Measurements from ENCODE around the gene VPS52.

The VPS52 gene, protein sequence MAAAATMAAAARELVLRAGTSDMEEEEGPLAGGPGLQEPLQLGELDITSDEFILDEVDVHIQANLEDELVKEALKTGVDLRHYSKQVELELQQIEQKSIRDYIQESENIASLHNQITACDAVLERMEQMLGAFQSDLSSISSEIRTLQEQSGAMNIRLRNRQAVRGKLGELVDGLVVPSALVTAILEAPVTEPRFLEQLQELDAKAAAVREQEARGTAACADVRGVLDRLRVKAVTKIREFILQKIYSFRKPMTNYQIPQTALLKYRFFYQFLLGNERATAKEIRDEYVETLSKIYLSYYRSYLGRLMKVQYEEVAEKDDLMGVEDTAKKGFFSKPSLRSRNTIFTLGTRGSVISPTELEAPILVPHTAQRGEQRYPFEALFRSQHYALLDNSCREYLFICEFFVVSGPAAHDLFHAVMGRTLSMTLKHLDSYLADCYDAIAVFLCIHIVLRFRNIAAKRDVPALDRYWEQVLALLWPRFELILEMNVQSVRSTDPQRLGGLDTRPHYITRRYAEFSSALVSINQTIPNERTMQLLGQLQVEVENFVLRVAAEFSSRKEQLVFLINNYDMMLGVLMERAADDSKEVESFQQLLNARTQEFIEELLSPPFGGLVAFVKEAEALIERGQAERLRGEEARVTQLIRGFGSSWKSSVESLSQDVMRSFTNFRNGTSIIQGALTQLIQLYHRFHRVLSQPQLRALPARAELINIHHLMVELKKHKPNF

DNA sequence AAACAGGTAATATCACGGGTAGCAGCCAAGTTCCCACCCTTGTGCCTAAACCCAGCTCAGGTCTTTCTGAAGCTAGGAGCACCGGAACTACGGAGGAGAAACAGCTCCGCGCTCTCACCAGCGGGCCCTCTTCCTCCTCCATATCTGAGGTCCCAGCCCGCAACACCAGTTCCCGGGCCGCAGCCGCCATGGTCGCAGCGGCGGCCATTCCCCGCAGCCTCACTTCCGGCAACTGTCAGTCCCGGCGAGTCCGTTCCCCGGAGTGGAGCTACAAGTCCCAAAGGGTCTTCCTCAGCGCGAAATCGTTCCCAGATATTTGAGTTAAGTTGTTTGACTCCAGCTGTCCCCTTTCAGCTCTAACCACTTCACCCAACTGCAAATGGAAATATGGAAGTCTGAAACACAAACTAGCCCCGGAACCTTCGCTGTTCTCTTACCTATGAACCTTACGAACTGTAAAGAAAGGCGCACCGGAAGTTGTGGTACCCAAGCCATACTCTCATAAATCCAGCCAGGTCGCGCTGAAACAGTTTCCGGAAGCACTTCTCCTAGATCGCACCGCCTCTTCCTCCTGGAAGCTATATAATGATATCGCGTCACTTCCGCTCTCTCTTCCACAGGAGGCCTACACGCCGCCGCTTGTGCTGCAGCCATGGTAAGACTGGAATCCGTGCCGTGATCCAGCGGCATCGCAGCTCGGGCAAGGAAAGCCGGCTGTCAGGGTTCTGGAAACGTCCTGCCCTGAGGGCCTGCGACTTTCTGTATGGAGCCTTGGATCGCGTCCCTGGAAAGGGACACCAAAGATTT, at the start of gene VPS52, which contains the start of gene RPS18:
VPS52 (minus strand) TSS at position 409 of the 807 bp plus-strand sequence; CDS start at position 208, 201 bp downstream.
RPS18 (plus strand) TSS at position 608 of the 807 bp plus-strand sequence; CDS start at position 653, 45 bp downstream.
- DNase-seq, result peak; percentile 87

DNA sequence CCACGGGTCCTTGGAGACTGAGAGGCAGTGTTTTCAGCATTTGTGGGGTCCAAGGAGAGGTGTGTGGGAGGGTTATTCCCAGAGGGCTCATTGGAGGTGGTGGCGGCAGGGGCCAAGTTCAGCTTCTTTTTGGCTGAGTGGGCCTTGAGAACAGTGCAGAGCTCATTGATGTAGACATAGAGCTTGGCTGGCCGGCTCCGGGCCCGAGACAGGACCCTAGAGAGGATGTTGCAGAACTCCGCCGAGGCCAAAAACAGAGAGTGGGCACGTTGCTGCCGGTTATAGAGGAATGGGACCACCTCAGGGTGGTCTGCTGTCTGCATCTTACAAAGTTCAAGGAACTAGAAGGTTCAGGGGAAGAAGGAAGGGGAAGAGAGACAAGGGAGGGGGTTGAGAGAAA, 49.6 kb upstream of the VPS52 start:
- no peak for DNase-seq

DNA sequence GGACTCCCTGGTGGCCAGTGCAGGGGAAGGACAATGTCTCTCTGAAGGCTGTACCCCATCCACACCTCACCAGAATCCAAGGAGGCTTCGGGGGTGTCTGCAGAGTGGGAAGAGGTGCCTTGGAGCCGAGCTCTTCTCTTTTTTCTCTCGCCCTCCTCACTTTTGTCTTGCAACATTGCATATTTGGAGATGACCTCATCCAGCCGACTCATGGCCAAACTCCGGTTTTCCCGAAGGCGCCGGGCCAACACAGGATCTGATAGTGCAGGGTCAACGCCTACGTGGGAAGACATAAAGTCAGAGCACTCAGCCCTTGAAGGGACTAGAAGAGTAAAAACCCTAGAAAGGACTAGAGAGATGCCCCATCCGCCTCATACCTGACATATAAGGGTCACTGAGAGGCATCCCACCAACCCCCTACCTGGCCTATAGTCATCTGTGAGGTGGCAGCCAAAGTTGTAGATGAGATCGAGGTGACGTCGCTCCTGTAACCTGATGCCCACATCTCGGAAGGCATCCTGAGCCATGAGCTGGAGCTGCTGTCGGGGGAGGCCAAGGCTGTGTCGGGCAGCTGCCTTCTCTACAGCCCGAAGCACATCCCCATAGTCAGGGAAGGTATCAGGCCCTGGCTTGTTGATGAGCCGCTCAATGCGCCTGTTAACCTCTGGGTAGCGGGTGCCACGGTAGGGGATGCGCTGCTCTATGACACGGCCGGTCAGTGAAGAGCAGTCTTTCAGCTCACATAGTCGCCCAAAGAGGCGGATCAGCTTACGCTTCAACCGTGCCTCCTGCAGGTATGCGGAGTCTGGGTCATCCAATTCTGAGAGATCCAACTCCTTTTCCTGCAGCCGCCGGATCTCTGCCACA, 48.9 kb upstream of the VPS52 start:
- no peak for DNase-seq

DNA sequence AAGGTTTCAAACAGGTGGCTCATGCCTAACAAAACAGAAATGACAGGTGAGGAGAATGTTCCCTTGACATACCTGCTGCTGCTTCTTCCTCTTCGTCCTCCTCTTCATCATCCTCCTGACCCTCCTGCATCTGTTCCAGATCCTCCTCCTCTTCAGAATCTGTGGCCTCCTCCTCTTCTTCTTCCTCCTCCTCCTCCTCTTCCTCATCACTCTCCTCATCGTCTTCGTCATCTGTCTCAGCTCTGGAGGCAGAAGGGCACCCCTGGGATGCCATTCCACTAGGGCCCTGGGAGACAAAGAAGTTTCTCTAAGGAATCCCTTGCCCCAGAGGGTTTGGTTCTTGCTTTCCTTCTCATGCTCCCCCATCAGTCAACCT, 48.3 kb upstream of the VPS52 start:
- no peak for DNase-seq

DNA sequence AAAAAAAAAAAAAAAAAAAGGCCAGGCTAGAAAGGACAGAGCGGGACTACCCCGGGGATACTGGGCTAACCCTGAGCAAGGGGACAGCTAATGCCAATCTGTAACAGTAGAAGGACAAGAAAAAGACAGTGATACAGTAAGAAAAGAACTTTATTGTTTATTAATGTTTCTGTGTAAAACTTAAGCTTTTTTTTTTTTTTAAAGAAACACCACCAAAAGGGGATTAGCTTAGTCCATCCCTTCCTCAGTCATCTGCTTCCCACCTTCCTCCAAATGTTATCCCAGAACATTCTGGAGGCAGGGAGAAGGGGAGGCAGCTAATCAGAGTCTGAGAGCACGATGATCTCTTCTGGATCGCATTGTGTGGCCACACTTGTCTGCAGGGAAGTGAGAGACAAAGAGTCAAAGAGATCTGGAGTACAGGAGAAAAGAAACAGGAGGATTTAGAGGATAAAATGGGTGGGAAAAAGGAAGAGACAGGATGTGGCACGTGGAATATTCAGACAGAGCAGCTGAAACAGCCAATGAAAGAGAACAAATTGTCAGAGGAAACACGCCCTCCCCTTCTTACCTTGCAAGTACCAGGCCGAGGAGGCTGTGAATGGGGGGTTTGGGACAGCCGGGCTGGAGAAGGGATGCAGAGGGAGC, 46.9 kb upstream of the VPS52 start:
- DNase-seq, result no peak

DNA sequence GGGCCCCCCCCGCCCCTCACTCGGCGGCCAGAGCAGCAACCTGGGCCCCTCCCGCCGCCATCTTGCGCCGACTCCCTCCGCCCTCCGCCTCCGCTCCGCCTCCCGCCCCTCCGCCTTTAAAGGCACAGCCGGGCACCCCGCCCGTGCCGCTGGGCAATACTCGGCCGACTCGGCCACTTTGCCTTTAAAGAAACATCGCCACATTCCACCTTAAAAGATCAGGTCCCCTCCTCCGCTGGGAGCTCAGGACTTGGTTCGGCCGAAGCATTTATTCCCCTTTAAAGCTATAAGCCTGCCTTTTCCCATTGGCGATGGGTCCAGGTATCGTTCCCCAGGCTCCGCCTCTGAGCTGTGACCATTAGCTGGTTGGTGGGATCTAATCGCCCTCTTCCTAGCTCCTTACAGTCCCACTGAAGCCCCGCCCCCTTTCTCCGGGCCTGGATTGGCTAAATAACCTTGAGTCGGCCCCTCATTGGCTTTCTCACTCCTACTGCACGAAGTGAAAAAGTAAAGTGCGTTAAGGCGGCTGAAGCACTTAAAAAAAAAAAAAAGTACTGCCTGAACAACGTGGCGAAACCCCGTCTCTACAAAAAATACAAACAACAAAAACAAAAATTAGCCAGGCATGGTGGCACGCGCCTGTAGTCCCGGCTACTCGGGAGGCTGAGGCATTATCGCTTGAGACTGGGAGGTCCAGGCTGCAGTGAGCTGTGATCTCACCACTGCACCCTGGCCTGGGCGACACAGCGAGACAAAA, 46.2 kb upstream of the VPS52 start, which contains the start of gene ZBTB22:
ZBTB22 (minus strand) TSS at position 76 of the 757 bp plus-strand sequence. CDS start 828 bp downstream, outside the sequence.
- DNase-seq, result peak; percentile 96

DNA sequence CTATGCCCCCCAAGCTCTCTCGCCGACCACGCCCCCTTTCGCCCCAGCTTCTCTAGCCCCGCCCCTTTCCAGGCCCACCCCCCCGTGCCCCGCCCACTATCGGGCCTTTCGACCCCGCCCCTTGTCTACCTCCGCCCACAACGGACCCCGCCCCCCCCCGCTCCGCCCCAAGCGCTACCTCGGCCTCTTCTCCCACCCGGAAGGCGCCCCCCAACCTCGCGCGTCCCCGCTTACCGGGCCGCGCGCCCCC, 45.7 kb upstream of the VPS52 start:
- no peak for DNase-seq

DNA sequence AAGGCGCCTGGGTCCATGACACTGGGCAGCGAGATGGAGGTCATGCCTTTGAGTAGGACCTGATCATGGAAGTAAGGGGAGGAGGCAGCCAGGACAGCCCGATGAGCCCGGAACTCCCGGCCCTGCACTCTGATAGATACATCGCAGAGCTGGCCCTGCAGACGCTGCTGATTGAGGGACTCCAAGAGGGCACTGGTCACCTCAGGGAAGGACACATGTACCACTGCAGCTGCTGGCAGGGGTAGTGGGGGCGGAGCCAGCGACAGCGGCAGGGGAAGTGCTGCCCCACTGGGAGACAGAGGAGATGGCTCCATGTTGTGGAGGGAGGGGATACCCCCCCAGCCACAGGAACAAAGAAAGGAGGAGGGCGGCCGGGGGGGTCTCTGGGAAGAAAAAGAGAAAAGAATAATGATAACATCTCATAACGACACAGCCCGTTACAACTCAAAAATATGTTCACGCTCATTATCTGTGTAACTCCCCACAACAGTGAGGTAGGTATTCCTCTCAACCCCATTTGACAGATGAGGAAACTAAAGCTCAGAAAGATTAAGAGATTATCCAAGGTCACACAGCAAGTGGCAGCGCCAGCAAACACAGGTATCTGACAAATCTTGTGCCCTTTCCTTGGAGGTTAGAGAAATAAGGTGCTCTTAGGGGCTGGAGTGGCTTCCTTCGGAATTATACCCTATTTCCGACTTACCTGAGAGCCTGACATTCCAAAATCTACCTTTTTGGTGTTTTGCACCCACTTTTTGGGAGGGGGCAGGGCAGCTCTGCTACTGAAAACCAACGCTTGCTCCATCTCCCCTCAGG, 45.1 kb upstream of the VPS52 start:
- DNase-seq, result no peak

DNA sequence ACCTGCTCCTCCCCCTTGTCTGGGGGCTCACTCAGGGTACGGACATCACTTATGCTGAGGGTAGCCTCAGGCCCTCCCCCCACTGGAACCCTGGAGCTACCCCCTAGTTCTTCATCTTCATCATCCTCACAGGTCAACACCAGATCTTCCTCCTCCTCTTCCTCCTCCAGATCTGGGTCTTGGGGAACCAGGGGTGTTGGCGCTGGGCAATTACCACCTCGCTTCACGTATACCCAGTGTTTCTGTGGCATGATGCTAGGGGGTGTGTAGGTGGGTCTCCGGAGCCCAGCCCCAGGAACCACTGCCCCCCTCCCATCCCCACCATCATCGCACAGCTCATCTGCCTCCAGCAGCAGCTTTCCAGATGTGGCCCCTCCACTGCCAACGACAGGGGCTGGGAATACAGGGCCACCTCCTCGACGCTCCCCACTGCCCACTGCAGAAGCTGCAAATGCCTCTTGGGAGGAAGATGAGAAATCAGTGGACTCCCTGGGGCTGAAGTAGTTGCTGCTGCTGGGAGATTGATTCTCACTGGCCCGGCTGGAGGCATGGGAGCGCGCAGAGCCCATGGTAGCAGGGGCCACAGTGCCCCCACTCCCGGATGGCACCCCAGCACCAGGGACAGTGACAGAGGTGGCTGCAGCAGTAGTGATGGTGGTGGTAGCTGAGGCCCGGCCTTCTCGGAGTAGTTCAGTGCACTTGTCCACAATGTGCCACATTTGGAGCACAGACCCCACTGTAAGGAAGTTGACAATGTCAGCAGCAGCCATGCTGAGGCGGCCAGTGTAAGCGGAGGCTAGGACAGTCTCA, 44.3 kb upstream of the VPS52 start:
- no peak for DNase-seq

DNA sequence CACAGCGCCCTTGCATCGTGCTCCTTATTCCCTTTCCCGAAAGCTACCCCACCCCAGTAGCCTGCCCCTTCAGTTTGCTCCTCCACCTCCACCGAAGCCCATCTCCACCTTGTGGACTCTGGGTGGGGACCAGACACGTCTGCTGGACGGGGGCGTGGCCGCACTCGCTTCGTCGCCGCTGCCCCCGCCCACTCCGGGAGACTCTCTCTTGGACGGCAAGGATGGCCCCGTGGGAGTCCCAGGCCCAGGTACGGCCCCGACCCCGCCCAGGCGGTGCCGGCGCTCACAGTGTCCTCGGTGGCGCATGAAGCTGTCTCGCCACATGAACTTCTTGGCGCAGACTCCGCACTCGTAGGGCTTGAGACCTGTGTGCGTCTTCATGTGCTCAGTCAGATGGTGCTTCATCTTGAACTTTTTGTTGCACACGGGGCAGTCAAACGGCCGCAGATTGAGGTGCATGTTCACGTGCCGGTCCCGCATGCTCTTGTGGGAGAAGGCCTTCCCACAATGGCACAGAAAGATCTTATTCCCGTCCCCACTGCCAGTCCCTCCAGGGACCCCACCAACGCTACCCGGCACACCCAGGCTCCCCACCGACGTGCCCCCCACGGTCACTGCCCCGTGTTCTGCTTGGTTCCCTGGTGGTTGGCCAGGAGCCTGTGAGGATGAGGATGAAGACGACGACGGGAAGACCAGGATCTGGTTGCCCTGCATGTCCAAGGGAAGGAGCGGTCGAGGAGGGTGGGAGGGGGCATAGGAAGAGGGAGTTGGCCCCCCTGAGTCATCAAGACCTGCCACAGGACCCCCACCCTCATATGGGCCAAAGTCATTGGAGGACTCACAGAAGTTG, 43.5 kb upstream of the VPS52 start:
- DNase-seq, result no peak

DNA sequence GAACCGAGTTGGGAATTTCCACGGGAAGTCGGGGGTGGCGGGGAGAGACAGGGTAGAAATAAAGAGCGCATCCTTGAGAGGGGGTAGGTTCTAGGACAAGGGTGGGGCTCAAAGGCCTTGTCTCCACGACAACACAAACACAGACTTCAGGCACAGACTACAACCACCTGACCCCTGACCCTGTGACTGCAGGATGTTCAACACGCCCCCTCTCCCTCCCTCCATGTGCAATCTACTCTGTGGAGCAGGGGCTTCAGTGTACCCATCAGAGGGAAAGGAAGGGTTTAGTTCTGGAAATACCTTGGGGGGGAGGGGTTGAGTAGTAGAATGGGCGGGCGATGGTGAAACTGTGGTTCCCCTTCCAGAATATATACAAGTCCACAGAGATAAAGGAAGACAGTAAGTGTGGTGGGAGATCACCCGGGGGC, 42.9 kb upstream of the VPS52 start:
- peak; percentile 74 for DNase-seq

DNA sequence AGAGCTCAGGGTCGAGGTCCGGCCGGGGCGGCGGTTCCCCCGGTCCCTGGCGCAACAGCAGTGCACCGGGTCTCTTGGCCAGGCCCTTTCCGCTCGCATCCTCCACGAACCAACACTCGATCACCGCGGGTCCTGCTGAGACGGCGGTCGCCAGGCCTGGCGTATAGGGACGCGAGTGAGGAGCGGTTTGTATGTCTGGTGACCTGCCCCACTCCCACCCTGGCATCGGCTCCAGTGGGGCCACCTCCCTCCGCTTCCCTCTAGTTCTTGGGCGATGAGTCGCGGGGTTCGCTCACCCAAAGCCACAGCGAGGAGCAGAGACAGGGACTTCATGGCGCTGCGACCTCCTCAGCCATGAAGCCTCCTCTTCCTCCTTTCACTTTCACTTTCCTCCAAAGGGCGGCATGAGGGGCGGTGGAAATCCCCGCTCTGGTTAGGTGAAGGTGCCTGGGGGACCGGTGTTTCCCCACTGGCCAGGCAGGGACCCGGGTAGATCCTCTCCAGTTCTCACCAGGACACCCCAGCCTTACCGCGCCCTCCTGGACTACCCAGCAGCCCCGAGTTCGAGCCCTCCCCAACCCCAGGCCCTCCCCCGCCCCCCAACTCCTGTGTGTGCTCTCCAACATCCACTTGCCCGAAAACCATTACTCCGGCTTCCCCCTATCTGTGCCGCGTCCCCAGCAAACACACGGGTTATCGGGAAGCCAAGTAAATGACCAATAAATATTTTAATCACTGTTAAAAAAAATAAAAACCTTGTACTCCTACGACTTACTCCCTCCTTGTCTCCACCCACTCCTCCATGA, 42.2 kb upstream of the VPS52 start, which contains the start of gene TAPBP:
TAPBP (minus strand) TSS at position 370 of the 806 bp plus-strand sequence; CDS start at position 333, 37 bp downstream.
- peak; percentile 83 for DNase-seq

DNA sequence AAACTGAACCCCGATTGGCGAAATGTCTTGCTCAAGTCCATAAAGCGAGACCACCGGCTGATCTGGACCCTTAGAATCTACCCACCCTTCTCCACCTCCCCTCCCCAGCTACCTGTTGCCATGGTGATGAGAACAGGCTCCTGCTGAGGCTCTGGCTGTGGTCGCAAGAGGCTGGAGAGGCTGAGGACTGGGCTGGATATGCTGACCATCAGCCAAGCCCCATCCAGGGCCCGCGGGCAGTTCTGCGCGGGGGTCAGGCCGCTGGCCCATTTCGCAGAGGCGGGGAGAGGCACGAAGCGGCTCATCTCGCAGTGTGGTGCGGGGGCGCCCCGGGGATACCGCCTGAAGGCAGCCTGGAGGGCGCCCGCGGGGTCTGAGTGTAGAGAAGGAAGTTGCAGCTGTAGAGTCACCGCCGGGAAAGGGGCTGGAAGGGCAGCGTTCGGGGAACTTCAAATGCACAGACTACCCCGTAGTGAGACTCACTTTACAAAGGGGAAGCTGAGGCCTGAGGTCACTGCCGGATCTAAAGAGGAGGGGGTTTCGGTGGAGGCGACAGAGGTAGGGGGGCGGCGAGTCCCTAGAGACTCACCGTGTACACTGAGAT, 41.5 kb upstream of the VPS52 start:
- peak; percentile 33 for DNase-seq

DNA sequence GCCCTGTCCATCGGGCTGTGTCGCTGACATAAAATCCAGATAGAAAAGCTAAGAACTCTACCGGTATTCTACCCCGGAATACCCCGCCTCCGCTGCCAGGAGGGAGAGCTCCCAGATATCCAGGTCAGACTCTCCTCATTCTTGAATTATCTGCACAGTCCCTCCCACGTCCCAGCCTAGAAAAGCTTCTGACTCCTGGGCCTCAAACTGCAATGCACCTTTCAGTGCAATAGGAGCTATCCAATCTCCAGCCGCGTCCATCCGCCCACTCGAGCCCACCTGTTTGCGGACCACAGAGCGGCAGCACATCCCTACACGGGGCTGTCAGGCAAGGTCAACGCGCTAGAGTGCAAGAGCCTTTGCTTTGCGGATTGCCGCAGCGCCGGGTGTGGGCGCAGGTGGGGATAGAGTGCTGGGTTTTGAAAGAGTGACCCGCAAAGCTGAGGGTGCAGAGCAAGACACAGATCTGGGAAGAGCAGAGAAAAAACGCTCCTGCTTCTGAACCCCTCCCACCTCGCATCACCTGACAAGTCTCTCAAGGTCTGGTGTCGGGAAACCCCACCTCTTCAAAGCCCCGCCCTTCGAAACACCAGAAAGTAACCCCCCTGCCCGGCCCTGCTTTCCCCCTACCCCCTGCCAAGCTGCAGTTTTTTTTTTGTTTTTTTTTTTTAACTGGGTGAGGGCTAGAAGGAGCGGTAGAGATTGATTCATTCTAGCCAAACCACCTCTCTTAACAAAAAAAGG, 40.9 kb upstream of the VPS52 start:
- peak; percentile 85 for DNase-seq

DNA sequence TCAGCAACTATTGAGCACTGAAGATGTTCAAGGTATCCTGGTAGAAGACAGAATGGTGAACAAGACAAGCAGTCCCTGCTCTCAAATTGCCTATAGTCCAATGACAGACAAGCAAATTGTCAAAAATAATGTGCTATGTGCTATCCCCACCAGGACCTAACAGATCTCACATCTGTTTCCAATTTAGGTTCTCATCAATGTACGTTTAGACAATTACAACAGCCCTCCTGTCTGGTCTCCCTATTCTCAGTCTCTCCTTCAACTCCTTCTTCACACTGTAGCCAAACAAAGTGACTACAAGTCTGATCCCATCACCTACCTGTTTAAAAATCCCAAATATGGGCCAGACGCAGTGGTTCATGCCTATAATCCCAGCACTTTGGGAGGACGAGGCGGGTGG, 34.7 kb upstream of the VPS52 start:
- DNase-seq, result no peak

DNA sequence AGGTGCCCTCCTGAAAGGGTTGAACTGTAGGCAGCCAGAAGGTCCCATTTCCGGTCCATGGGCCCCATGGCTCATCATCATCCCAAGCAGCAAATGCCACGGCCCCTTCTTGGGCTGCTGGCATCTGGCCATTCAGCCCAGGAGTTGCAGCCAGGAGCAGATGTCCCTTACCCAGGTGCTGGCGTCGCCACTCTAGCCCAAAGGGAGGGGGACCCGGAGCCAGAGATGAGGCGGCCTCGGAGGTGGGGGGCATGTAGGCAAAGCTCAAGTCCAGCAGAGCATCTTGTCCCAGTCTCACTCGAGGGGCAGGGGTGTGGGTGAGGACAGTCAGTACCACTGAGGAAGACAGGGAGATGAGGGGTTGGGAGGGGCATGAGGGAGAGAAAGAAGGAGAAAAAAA, 33.4 kb upstream of the VPS52 start:
- DNase-seq, result no peak

Data from activated CD4-positive, alpha-beta T cell treated with anti-CD3 and anti-CD28 coated beads, Interleukin-2, amount 50 U/mL, for 1 hour (primary cell).